Activated CD4-positive, alpha-beta T cell treated with anti-CD3 and anti-CD28 coated beads for 24 hours (primary cell): ENCODE results near the gene FAM222B.
"Not testable (repeated sequence)": the region's sequence is repeated elsewhere in the genome, so short reads cannot be mapped to it uniquely, and the experiment has no call there.

Experiments
- DNase-seq, 2 donors: peaks; one replicate each; pipeline ENCODE4 v3.0.0-alpha.2; 2020; ENCODE audit warnings: low read depth in 2 of 2

Gene FAM222B

GRCh38 chr17:28746611-28747050, 96.0 kb downstream of the FAM222B start:
- DNase-seq = no peak

- DNase-seq = no peak
Measured at GRCh38 chr17:28745786-28746411, 96.7 kb downstream of the FAM222B start.

GRCh38 chr17:28744972-28745785, 97.4 kb downstream of the FAM222B start:
- no peak for DNase-seq

DNA sequence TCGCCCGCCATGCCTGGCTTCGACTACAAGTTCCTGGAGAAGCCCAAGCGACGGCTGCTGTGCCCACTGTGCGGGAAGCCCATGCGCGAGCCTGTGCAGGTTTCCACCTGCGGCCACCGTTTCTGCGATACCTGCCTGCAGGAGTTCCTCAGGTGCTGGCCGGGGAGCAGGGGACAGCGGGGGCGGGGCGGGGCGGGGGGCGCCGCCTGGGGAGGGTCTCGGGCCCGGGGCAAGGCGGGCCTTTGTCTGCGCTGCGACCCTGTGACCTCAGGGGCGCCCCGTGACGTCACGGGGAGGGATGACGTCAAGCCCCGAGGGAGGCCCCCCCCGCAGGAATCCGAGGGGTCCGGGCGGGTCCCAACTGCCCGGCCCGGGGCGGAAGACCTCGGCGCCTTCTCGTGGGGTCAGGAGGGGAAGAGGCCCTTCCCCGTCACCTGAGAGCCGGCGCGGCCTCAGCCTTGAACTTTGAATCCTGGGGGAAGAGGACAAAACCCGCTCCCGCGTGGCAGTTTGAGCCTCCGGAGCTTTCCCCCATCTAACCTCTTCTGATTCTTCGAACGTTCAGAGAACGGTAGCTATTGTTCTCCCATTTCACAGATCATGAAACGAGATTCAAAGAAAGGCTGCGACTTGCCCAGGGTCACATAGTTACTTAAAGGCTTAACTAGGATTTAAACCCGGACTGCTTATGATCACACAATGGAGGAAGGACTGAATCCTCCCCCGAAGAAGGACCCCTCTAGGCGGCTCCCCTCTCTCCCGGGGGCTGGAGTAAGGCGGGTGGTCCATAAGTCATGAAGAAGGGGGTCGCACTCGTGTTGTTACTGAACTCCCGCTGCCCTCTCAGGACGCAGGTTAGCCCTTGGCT, 98.3 kb downstream of the FAM222B start:
- peak; percentile 51 to 65 for DNase-seq

GRCh38 chr17:28743243-28744103, 99.1 kb downstream of the FAM222B start, which contains the start of gene TRAF4:
TRAF4 (plus strand) TSS chr17:28744011; CDS start chr17:28744113, 102 bp downstream.
- peak; percentile 75 to 76 for DNase-seq

DNA sequence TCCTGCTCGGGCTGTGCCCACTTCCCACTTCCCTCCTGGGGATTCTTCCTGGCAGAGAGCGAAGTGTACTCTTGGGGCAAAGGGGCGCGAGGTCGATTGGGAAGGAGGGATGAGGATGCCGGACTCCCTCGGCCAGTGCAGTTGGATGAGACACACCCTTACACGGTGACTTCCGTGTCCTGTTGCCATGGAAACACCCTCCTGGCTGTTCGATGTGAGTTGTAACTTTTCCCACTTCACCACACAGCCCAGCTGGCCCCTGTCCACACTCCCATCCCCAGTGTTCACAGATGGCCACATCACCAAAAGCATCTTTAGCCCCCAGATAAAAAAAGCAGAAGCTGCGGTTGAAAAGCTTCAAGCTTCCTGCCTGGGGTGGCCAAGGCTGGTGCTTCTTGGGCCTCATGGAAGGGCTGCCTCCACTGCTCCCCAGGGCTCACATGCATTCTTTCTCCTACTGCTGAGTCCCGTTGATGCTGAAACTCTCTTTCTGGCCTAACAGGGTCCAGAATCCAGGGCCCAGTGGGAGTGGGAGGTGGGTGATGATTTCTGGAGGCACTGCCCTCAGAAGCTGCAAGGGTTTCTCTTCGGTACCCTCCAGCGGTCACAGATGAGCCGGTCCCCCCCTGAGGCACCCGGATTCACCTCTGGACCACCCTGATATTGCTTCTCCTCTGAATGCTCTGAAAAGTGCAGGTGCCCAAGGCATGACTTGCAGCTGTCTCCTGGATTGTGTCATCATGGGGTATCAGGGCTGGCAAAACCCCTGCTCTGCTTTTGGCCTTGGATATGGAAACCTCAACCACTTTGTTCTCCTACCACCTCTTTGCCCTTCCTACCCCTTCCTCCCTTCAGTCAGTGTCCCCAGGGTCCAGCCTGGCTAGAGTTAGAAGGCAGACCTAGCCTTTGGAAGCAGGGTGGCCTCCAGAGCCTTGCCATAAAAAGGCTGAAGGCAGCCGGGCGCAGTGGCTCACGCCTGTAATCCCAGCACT, 100.9 kb downstream of the FAM222B start:
- DNase-seq = no peak

DNA sequence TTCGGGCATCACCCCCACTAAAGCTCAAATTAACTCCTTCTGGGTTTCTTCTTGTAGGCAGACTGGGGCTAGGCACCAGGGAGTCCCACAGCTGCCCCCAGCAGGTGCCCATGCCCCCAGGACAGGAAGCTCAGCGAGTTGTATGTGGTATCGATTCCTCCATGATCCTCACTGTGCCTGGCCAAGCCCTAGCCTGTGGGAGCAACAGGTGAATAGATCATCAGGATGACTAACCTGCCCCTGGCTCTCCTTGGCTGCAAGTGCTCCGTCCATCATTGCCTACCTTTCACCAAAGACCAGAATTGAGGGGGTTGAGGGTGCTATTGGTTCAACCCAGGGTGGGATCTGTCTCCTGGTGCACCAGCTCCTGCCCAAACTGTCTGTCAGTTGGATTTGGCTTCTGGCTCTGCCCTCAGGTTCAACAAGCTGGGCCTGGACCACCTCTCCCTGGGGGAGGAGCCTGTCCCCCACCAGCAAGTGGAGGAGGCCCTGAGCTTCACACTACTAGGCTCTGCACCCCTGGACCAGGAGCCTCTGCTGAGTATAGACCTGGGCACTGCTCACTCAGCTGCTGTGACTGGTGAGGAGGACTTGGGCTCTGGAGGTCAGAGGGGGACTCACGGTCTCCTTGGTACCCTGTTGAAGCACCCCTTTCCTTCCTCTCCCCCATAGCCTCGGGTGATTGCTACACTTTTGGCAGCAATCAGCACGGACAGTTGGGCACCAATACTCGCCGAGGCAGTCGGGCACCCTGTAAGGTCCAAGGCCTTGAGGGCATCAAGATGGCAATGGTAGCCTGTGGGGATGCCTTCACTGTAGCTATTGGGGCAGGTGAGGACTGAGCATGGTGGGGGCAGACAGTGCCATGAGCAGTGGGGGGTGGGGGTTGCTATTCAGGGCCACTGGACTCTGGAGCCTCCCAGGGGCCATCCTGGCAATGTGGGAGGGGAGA, 101.9 kb downstream of the FAM222B start:
- no peak for DNase-seq

- peak in 1 of 2 donors; percentile 43 for DNase-seq
Measured at GRCh38 chr17:28738680-28739384, 103.8 kb downstream of the FAM222B start.

GRCh38 chr17:28737770-28738679, 104.6 kb downstream of the FAM222B start:
- no peak for DNase-seq

DNA sequence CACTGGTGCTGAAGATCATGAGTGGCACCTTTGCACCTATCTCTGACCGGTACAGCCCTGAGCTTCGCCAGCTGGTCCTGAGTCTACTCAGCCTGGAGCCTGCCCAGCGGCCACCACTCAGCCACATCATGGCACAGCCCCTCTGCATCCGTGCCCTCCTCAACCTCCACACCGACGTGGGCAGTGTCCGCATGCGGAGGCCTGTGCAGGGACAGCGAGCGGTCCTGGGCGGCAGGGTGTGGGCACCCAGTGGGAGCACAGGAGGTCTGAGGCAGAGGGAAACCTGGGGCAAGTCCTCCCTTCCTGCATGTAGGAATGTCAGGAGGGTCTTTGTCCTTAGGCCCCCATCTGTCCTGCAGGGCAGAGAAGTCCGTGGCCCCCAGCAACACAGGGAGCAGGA, 105.3 kb downstream of the FAM222B start:
- no peak for DNase-seq

- not testable (repeated sequence) for DNase-seq
Measured at GRCh38 chr17:28735913-28736769, 106.4 kb downstream of the FAM222B start.

- no peak for DNase-seq
Measured at GRCh38 chr17:28735242-28735722, 107.3 kb downstream of the FAM222B start.

- DNase-seq = no peak
Measured at GRCh38 chr17:28734712-28735241, 107.8 kb downstream of the FAM222B start.

DNA sequence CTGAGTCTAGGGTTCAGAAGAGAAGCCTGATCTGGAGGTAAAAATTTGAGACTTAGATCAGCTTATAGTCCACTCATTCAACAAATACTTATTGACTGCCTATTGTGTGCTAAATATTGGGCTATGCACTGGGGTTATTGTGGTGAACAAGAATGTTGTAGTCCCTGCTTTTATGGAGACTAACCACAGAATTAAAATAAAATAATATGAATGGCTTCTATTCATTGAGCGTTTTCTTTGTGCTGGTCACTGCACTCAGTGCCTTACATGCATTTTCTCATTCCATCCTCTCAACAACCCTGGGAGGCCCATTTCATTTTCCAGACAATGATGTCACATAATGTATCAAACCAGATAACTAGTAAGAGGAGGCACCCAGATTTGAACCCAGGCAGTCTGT, 109.2 kb downstream of the FAM222B start:
- no peak for DNase-seq

GRCh38 chr17:28729950-28730330, 112.7 kb downstream of the FAM222B start:
- DNase-seq = no peak
